Astrocyte of the cerebellum (primary cell): ENCODE results near the gene GLCE.

Source experiments
- DNase-seq: peaks from one replicate; pipeline ENCODE4 v3.0.0-alpha.2; 2011; ENCODE audit warnings: low read depth
- H3K4me3 ChIP-seq: 2 replicates; pipeline ENCODE4 v1.5.1; 2011; ENCODE audit warnings: mild to moderate bottlenecking, low read depth, low read length, moderate library complexity
- in situ Hi-C: cut with HindIII; loops from 2 replicates; pipeline ENCODE4 v1.10.0; 2017; ENCODE audit warnings: low sequenced_read_pairs
- TF ChIP-seq, protein P1 (sequence below): IDR thresholded peaks from 2 replicates; pipeline ENCODE4 v1.5.1; 2012; ENCODE audit warnings: low read length, low read depth, moderate library complexity, mild to moderate bottlenecking; ENCODE audit errors: missing control alignments

Gene GLCE

DNA sequence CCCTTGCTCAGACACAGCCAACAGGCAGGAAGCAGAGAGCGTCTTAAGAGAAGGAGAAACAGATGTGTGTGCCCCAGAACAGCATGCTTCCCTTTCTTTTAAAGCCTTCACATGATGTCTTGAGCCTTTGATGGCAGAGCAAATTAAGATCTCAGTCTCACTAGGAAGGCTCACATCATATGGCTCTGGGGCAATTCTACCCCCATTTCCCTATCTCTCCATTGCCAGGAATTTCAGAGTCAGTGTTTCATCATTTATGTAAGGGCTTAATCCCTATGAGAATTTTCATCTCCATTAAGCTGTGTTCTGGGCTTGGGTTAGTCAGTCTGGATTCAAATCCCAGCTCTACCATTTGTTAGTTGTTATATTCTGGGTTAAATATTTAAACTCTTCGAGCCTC is 41.4 kb upstream of the GLCE start:
- H3K4me3 ChIP-seq = no peak overlapping the region
- in situ Hi-C loops = no loop called here
- DNase-seq = no peak
- TF ChIP-seq, protein P1, sequence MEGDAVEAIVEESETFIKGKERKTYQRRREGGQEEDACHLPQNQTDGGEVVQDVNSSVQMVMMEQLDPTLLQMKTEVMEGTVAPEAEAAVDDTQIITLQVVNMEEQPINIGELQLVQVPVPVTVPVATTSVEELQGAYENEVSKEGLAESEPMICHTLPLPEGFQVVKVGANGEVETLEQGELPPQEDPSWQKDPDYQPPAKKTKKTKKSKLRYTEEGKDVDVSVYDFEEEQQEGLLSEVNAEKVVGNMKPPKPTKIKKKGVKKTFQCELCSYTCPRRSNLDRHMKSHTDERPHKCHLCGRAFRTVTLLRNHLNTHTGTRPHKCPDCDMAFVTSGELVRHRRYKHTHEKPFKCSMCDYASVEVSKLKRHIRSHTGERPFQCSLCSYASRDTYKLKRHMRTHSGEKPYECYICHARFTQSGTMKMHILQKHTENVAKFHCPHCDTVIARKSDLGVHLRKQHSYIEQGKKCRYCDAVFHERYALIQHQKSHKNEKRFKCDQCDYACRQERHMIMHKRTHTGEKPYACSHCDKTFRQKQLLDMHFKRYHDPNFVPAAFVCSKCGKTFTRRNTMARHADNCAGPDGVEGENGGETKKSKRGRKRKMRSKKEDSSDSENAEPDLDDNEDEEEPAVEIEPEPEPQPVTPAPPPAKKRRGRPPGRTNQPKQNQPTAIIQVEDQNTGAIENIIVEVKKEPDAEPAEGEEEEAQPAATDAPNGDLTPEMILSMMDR = no peak

DNA sequence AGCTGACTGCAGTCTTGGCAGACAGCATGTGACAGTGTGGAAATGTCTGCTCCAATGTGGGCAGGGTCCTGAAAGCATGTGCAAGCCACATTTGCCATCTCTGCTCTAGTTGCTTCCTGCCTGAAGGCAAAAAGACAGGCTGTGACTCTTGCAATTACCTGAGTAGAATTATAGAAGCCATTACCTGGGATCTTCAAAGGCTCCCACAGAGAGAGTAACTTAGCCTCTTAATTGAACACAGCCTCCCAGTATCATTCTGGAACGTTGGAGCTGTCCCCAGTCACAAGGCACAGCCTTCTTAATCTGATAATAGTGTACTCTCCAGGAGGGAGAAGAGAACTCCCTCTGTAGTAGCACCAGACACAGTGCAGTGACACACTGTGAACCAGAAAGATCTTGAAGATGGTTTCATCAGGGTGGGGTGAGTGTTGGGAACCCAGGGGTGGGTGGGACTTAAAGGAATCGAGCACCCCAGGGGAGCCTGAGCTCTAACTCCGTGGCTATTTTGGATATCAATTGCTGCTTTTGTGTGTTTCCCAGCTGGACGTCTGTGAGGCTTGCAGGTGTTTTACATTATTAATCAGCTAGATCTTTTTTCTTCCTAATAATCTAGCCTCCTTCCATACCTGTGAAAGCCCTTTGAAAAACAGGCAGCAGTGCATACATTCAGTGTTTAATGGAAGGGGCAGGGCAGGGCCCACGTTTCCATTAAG is 40.6 kb upstream of the GLCE start:
- TF ChIP-seq, protein P1 = no peak
- H3K4me3 ChIP-seq = no peak overlapping the region
- in situ Hi-C loops = no loop called here
- no peak for DNase-seq

DNA sequence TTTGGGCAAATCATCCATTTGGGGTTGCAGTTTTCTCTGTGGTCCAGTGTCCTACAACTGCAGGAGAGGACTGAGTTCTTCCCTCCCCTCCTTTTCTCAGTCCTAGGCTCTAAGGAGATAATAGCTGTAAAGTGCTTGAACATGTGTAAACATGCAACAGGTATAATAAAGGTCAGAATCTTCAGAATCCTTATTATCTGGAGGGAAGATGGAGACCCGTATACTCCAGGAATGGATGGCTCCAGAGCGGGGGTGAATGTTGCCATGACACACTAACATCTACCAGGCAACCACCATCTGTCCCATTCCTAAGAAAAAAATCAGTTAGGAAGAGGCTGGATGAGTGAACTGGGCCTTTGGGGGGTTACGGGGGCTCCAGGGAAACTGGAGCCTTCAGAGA is 39.7 kb upstream of the GLCE start:
- in situ Hi-C loops = no loop called here
- TF ChIP-seq, protein P1 = no peak
- no peak for DNase-seq
- H3K4me3 ChIP-seq = no peak overlapping the region

- no peak for DNase-seq
- no peak overlapping the region for H3K4me3 ChIP-seq
- TF ChIP-seq, protein P1 = no peak
- in situ Hi-C loops = no loop called here
These were observed 39.1 kb upstream of the GLCE start for GRCh38 chr15:69121198-69121828.

DNA sequence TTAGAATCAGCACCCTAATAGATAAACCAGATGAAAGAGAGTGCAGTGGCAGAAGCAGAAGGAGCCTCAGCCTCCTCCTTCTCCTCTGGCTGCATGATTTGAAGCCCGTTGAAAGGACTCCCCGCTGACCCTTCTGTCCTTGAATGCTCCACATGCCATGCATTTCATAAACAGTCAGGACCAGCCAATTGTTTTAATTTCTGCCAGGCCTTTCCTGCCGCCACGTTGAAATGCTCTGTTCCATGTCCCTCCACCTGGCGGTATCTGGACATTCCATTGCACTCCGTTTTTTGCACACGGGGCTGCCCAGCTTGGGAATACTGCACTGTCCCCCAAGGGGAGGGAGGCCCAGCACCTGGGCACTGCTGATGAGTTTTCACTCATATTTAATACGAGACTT is 35.2 kb upstream of the GLCE start:
- TF ChIP-seq, protein P1 = no peak
- in situ Hi-C loops = no loop called here
- DNase-seq = no peak
- no peak overlapping the region for H3K4me3 ChIP-seq

GRCh38 chr15:69126054-69126469 is 34.4 kb upstream of the GLCE start:
- peak; percentile 98 for DNase-seq
- no peak overlapping the region for H3K4me3 ChIP-seq
- TF ChIP-seq, protein P1 = no peak
- in situ Hi-C loops = no loop called here
